ENCODE results near the gene CATSPERD. TPM values are rescaled to one million over a fixed set of nuclear protein-coding genes. Genes with fewer than 3 reads are reported as not detected.
"Not testable (repeated sequence)": the region's sequence is repeated elsewhere in the genome, so short reads cannot be mapped to it uniquely, and the experiment has no call there.

CATSPERD gene
- total RNA-seq, 1 donor from 2014 or later: not detected

DNA sequence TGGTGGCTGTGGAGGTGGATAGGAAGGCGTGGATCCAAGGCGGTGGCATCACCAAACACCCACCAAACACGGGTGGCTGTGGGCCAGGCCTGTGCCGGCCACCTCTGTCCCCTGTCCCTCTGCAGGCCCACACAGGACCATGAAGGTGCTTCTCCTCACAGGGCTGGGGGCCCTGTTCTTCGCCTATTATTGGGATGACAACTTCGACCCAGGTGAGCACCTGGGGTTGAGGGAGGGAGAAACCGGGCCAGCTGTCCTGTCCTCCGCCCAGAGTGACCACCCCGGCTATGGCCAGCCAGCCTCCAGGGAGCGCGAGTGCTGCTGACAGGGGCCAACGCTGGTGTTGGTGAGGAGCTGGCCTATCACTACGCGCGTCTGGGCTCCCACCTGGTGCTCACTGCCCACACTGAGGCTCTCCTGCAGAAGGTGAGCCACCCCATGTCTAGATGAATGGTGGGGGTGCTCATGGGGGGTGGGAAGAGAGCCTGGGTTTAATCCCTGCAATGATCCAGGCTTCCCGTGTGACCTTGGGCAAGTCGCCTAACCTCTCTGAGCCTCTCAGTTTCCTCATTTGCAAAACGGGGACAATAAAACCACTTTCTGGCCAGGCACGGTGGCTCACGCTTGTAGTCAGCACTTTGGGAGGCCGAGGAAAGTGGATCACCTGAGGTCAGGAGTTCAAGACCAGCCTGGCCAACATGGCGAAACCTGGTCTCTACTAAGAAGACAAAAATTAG, 35.6 kb upstream of the CATSPERD start:
- no peak for DNase-seq (ENCODE audit: low read depth)

DNA sequence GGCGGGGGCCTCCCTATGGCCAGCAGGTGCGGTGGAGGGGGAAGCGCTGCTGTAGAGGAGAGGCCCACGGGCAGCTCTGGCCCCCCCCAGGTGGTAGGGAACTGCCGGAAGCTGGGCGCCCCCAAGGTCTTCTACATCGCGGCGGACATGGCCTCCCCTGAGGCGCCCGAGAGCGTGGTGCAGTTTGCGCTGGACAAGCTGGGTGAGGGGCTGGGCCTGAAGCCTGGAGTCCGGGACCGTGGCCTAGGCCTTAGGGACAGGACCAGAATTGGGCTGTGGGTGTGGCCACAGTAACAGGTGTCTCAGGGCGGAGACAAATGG, 34.2 kb upstream of the CATSPERD start:
- DNase-seq (ENCODE audit: low read depth): no peak

DNA sequence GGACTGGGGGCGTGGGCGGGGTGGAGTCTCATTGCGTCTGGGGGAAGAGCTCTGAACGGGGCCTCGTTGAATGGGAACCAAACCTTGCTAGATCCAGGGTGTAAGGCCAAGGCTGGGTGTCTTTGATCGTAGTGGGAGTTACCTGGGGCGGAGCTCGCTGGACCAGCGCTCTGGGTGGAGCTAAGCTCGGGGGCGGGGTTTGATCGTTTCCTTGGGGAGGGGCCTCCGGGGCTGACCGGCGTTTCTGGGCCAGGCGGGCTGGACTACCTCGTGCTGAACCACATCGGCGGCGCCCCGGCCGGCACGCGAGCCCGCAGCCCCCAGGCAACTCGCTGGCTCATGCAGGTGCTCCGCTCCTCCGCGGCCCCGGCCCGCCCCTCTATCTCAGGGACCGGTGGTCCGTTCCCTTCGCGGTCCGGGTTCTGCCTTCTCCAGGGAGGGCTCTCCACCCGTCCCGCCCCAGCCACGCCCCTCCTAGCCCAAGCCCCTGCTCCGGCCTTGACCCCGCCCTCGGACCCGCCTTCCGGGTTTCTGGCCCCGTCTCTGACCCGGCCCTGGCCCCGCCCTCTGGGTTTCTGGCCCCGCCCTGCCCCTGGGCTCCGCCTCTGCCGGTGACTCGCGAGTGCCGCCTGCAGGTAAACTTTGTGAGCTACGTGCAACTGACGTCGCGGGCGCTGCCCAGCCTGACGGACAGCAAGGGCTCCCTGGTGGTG, 33.6 kb upstream of the CATSPERD start:
- peak; percentile 74 for DNase-seq (ENCODE audit: low read depth)

DNA sequence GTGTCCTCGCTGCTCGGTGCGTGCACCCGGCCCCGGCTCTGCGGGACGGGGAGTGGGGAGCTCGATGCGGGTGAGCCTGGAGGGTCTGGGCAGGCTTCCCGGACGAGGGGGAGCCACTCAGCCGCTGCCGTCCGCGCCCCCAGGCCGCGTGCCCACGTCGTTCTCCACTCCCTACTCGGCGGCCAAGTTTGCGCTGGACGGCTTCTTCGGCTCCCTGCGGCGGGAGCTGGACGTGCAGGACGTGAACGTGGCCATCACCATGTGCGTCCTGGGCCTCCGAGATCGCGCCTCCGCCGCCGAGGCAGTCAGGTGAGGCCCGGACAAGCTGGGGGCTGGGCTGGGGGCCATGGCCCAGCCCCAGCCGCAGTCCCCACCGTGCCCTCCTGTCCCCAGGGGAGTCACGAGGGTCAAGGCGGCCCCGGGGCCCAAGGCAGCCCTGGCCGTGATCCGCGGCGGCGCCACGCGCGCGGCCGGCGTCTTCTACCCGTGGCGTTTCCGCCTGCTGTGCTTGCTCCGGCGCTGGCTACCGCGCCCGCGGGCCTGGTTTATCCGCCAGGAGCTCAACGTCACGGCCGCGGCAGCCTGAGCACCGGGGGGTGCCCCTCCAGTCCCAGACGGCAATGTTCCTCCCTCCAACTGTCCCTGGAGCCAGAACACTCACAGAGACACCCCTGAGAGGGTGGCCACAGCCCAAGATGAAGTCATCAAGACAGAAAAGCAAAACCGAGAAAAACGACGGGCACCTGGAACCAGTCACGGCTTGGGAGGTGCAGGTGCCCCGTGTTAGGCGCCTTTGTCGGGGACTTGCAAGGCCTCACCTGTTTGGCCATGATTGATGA, 32.9 kb upstream of the CATSPERD start:
- no peak for DNase-seq (ENCODE audit: low read depth)

DNA sequence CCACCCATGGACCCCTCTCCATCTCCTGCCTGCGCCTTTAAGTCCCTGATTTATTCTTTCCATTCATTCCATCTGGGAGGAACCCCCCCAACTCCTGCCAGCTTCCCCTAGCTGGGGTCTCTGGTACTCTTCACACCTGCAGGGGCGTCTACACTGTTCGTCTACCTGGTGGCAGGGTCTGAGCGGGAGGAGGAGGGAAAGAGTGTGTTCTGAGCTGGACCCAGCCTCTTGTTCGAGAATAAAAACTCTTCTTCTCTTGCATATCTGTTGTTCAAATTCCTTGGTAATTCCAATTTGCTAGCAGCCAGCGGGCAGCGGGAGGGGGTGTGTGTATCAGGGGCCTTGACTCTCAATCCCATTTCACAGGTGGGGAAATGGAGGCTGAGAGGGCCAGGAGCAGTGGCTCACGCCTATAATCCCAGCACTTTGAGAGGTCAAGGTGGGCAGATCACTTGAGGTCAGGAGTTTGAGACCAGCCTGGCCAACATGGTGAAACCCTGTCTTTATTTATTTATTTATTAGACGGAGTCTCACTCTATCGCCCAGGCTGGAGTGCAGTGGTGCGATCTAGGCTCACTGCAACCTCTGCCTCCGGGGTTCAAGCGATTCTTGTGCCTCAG, 32.1 kb upstream of the CATSPERD start:
- not testable (repeated sequence) for DNase-seq (ENCODE audit: low read depth)

DNA sequence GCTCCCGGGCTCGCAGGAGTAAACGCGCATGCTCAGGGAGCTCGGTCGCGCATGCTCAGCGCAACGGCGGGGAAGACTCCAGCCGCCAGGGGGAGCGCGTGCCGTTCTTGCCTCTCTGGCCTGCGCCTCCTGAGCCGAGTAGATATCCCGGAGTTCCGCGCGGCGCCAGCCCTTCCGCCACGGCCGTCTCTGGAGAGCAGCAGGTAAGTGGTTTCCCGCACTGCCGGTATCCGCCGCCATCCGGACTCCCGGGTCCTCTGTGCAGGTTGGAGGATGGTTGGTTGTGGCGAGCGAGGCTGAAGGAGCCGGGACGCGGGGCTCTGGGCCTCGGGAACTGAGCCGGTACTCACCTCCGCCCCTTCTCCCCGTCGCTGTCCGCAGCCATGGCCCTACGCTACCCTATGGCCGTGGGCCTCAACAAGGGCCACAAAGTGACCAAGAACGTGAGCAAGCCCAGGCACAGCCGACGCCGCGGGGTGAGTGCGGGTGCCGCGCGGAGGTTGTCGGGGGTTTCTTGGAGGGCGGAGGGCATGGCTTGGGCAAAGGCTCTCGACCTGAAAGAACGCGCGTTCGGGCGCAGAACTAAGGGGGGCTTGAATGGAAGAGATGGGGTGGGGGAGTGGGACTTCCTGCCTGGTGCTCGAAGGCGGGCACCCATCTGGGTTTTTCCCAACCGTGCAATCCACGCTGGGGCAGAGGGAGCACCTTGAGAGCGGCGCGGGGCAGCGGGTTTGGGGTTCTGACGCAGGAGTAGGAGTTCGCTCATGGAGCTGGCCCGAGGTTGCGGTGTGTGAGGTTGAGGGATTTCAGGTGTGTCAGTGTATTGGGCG, 30.1 kb upstream of the CATSPERD start, which contains the start of gene RPL36:
Gene RPL36, plus strand, starts transcription at position 171 of the 830 bp plus-strand sequence. Its CDS starts 213 bp downstream, at position 384.
- DNase-seq (ENCODE audit: low read depth): peak; percentile 85

DNA sequence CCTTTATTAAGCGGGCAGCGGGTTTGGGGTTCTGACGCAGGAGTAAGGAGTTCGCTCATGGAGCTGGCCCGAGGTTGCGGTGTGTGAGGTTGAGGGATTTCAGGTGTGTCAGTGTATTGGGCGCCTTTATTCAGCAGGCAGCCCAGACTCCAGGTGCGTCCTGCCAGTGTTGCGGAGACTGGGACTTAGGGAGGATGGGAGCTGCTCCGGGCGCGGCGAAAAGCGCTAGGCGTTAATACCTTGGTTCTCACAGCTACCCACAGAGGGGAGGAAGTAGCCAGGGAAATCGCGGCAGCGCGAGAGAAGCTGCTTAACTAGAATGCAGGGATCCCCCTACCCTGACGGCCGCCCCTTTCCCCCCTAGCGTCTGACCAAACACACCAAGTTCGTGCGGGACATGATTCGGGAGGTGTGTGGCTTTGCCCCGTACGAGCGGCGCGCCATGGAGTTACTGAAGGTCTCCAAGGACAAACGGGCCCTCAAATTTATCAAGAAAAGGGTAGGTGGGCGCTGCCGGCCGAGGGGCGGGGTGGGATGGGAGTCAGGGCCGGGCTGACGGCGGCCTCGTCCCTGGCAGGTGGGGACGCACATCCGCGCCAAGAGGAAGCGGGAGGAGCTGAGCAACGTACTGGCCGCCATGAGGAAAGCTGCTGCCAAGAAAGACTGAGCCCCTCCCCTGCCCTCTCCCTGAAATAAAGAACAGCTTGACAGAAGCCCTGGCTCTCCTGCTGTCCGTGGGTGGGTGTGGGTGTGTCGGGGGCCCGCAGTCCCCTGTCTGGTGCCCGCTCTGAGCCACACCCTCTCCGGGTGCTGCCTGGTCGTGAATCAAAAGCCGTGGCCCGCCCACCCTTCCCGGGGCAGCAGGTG, 29.2 kb upstream of the CATSPERD start:
- peak; percentile 26 for DNase-seq (ENCODE audit: low read depth)

DNA sequence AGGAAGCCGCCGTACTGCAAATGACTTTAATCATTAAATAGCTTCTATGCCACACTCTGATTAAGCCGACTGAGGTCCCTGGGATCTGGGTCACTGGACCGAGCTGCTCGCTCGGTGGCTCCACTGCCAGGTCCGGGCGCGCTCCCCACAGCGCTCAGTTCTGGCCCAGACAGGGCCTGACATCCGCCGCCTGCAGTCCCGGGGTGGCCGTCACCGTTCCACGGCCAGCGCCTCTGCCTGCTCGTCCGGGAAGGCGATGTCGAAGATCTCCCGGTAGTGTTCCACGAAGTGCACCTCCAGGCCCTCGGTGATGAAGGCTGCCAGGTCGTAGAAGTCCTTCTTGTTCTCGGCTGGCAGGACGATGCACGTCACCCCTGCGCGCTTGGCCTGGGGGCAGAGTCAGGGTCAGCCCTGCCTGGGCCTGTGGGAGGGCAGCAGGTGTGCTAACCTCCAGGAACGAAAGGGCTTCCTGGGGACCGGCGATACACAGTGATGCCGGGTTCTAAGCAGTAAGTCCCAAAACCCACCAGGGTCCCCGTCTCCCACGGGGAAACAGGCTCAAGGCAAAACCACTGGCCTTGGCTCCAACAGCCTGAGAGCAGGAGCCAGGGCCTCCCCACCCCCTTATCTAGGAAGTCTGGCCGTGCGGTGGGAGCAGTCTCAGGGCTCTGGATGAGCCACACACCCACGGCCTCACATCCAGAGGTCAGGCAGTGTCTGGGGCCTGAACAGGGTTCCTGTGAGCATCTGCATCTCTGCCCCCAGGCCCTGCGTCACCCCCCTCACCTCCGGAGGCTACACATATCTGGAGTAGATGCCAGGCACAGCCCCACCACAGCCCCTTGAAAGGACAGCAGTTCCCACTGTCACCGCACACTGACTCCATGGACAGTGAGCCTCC, 28.4 kb upstream of the CATSPERD start:
- no peak for DNase-seq (ENCODE audit: low read depth)

DNA sequence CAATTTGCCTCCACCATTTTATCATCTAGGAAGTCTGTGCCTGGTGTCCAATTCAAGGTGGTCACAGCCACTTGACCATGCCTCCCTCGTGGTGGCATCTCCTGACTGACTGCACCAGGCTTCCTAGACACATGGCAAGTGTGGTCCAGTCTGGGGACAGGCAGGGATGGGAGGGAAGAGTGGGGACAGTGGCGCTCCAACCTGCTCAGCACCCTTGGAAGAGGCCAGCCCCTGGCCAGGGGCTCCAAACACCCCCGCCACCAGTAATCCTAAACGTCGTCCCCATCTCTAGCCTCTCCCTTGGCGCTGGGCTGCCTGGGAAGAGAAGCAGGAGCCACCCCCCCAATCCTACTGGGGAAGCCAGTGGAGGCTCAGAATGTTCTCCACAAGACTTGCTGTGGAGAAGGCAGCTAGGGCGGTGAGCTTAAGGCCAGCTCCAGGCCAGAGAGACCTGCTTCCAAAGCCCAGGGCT, 27.7 kb upstream of the CATSPERD start:
- no peak for DNase-seq (ENCODE audit: low read depth)

DNA sequence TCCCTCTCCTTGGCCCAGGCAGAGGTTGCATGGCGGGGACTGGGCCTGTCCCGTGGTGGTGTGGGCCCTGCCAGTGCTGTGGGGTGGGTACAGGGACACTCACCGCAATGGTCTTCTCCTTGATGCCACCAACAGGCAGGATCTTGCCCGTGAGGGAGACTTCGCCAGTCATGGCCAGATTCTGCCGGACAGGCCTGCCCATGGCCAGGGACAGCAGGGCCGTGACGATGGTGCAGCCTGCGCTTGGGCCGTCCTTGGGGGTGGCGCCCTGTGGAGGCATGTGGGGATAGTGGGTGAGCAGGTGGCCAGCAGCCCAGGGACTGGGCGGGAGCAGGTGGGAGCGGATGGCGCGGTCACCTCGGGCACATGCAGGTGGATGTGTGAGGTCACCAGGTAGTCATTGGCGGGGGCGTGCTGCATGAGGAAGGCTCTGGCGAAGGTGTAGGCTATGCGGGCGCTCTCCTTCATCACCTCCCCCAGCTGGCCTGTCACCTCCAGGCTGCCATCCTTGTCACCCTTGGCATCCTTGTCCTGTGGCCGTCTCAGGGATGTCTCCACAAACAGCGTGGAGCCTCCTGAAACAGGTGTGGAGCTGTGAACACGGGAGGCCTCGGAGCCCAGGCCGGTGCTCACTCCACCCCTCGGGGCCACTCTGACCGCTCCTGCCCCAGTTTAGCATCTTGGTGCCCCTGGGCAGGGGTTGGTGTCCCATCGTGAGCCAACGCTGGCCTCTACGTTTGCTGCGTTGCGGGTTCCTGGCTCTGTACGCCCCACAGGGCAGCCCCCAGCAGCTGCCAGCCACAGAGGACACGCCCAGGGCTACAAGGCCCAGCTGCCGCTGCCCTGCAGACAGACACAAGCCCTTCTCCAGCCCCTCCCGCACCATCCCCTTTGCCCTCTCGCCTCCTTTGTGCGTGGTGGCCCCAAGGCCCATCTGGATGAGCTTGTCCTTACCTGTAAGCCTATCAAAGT, 27.0 kb upstream of the CATSPERD start:
- no peak for DNase-seq (ENCODE audit: low read depth)

DNA sequence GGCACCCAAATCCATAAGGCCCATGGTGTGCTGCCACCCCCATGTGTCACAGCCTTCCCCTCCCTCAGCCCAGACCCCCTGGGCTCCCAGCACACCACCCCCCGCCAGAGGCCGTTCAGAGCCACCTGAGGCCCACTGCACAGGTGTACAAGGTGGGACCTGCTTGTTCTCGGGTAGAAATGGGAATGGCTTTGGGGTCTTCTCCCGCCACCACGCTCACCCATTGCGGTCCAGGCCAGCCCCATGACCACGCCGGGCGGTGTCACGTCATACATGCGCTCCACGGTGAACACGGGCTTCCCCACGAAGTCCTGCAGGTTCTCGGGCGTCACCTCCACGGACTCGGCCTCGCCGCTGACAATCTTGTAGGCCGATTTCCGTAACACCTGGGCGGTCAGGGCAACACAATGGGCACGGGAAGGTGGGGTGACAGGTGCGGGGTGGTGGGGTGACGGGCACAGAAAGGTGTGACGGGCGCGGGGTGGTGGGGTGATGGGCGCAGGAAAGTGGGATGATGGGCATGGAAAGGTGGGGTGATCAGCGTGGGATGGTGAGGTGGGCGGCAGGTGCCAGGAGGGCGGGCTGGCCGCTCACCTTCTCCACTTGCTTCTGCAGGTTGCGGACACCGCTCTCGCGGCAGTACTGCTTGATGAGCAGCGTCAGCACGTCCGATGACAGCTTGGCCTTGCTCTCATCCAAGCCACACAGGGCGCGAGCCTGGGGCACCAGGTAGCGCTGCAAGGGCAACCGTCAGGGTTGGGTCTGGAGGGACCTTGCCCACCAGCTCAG, 26.1 kb upstream of the CATSPERD start:
- DNase-seq (ENCODE audit: low read depth): no peak

DNA sequence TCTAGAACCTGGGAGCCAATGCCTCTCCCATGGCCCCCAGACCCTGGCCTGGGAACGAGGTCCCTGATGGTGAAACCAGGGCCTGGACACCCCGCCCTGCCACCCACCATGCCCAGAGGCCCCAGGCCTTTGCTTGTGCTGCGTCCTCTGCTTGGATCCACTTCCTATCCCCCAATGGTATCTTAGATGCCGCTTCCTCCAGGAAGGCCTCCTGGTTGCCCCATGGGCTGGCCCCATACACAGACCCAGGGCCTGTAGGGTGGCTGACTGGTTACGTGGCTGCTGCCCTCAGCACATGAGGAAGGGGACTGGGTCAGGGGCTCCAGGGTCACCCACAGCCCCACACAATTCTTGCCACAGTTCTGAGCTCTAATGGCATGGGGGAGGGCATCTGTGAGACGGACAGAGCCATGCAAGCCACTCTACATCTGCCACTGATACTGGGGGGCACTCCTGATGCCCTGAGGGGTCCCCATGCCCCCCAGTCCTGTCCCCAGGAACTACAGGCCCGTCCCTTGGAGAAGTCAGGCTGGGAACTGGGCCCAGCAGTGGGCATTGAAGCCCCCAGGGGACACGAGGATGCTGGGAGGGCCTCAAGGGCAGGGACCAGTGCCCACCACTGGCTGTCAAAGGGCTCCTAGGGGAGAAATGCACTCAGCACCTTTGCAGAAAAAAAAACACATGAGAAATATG, 25.3 kb upstream of the CATSPERD start:
- no peak for DNase-seq (ENCODE audit: low read depth)

DNA sequence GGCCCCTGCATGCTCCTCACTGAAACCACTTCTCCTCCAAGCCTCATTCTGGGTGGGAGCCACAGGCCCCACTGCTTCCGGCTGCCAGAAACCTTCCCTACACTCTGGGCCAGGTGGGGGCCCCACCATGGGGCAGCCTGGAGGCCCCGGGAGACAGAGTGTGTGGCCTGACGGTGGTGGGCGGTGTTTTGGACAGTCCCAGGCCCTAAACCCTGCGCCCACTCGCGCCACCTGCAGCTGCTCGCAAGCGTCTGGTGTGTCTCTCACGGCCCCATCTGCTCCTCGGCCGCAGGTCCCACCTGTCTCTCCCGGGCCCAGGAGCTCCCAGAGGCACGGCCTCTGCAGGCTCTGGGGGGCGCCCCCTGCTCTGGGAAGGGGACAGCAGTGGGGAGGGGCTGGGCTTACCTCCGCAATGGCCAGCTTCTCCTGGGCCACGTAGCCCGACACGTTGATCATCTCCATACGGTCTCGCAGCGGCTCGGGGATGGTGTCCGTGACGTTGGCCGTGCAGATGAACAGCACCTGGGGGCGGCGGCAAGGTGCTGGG, 24.7 kb upstream of the CATSPERD start:
- no peak for DNase-seq (ENCODE audit: low read depth)

DNA sequence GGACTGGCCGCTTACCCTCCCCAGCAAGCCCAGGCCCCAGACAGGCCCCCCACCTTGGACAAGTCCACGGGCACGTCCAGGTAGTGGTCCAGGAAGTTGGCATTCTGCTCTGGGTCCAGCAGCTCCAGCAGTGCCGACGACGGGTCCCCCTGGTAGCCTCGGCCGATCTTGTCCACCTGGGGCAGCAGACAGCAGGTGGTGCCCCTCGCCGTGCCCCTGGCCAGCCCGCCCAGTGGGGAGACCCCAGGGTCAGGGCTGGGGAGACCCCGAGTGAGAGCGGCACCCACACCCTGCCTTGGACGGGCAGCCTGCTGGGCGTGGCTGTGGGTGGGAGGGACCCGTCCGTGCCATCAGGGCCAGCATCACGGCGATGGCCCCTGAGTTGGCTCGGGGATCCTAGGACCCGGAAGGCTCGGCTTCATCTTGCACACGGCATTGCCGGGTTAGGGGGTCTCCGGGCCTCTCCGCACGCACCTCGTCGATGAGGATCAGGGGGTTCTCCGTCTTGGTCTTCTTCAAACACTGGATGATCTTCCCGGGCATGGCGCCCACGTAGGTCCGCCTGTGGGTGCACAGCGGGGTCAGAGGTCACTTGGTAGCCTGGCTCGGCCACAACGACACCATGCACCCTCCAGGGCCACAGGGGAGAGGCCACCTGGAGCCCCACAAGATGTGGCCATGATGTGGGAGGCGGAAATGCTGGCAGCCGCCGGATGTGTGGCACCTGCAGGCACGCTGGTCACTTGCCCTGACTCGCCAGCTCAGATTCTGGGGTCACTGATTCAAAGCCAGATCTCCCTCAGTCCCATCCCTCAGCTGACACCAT, 24.0 kb upstream of the CATSPERD start:
- no peak for DNase-seq (ENCODE audit: low read depth)
